Activated T-helper 1 cell treated with anti-CD3 and anti-CD28 coated beads, Interleukin-12 subunit alpha, Interleukin-12 subunit beta, Interleukin-2, Interleukin-4 antibody, amounts not matched to agents 30 ng/mL and 10 ng/mL and 1 ng/mL, durations not matched to agents 14 hours and 24 hours and 36 hours (primary cell): Measurements from ENCODE around the gene VASN. TPM values are rescaled to one million over a fixed set of nuclear protein-coding genes. Genes with fewer than 3 reads are reported as not detected.

Experiments used
- DNase-seq: peaks from one replicate; pipeline ENCODE4 v3.0.0; 2021; ENCODE audit warnings: low spot score
- H3K27ac Mint-ChIP-seq: one replicate; pipeline ENCODE4 v1.8.0; 2021; ENCODE audit warnings: mild to moderate bottlenecking, mixed read lengths
- H3K27me3 Mint-ChIP-seq: one replicate; pipeline ENCODE4 v1.8.0; 2022; ENCODE audit warnings: mild to moderate bottlenecking, moderate library complexity, mixed read lengths; ENCODE audit not compliant: insufficient read depth
- H3K36me3 Mint-ChIP-seq: one replicate; pipeline ENCODE4 v1.8.0; 2021; ENCODE audit warnings: low read depth, mixed read lengths
- H3K4me1 Mint-ChIP-seq: one replicate; pipeline ENCODE4 v1.8.0; 2021; ENCODE audit warnings: low read depth, mixed read lengths
- H3K4me3 Mint-ChIP-seq: one replicate; pipeline ENCODE4 v1.8.0; 2021; ENCODE audit warnings: mild to moderate bottlenecking, moderate library complexity, mixed read lengths
- H3K9me3 Mint-ChIP-seq: one replicate; pipeline ENCODE4 v1.8.0; 2021; ENCODE audit warnings: mixed read lengths
- intact Hi-C: fragments of 100-400 bp; cut with micrococcal nuclease; formaldehyde crosslinking; loops from one replicate; pipeline ENCODE4 v1.15.1; 2024
- total RNA-seq: library from RNA; stranded (reverse); gene quantifications from 2 replicates; pipeline ENCODE4 v1.2.3, GENCODE V29; 2022

Gene VASN
- total RNA-seq = 0.18 TPM in 1 of 2 replicates, not detected in the other

DNA sequence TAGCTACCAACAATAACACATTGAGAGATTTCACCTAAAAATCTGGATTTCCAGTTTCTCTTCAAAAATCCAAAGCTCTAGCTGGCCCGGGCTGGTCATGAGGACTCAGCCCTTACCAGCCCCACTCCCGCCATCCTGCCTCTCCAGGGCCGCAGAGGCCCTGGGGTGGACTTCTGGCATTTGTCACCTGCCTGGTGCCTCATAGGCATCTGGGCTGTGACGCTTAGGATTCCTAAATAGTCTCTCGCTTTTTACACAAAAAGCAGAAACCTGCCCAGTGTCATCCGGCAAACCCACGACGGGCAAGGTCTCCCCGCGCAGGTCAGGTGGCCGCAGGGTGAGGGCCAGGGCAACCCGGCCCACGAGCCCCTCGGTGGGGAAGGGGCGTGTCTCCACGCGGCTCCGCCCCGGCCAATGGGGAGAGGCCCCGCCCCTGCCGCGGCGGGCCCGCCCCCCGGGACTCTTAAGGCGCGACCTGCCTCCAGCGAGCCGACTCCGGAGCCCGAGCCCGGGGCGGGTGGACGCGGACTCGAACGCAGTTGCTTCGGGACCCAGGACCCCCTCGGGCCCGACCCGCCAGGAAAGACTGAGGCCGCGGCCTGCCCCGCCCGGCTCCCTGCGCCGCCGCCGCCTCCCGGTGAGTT is at the start of gene VASN:
Gene VASN, plus strand, starts transcription at position 492 of the 644 bp plus-strand sequence. CDS start 9,030 bp downstream, outside the sequence.
- Mint-ChIP-seq H3K4me1 (no peaks in the 10 kb centered on the region), H3K36me3 (peaks cover 6% of the 10 kb centered on the region)

DNA sequence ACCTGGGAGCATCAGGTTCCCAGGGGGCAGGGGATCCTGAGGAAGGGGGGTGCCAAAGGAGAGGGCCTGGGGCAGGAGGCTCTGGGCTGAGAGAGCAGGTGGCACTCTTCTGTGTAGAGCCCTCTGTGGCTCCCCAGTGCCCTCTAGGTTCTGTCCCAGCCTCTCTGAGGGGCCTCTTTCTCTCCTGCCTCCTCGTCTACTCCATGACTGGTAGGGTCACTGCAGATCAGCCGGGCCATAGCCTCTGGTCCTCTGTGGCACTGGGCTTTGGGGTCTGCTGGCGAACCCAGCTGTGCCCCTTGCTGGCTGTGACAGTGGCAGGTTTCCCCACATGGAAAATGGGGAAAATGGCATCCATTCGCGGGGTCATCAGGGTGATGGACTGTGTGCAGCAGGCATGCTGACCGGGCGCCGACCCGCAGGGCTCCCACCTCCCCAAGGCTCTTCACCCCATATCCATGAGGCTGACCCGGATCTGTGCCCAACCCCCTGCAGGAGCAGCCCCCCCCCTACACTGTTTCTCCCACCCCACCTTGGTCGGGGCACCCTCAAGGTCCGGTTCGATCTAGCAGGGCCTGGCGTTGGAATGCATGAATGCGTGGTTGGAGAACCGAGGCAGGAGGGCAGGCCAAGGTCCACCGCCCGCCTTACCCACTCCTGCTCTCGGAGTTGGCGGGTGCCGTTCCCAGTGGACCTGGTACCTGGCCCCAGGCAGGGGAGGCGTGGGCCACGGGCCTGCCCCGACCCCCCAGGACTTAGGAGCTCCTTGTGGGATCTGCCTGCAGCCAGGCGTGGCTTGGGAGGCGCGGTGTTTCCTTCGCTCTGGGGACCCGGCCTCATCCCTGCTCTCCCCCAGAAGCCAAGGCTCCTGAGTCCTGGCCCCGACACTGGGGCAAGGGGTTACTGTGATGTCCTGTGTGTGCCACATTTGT is 49.3 kb upstream of the VASN start:
- Mint-ChIP-seq H3K4me1 (peaks cover 7% of the 10 kb centered on the region), H3K9me3 (no peaks in the 10 kb centered on the region), H3K27me3 (peaks cover 7% of the 10 kb centered on the region), H3K27ac (no peak overlapping the region), H3K36me3 (no peaks in the 10 kb centered on the region), H3K4me3 (no peak overlapping the region)
- intact Hi-C loops = no loop called here
- no peak for DNase-seq

More for the DNA sequence above, at the start of gene VASN:
- Mint-ChIP-seq H3K27ac (no peak within 1 kb of the TSS), H3K27me3 (no peaks in the 10 kb centered on the region), H3K9me3 (no peaks in the 10 kb centered on the region), H3K4me3 (peak within 1 kb of the TSS; percentile 66)
- DNase-seq = peak; percentile 59
- intact Hi-C loops = loop anchor here (1.0 kb wide), 2 partner anchors 20 to 98 kb away; partner anchors contain the start of genes PAM16 and TFAP4

DNA sequence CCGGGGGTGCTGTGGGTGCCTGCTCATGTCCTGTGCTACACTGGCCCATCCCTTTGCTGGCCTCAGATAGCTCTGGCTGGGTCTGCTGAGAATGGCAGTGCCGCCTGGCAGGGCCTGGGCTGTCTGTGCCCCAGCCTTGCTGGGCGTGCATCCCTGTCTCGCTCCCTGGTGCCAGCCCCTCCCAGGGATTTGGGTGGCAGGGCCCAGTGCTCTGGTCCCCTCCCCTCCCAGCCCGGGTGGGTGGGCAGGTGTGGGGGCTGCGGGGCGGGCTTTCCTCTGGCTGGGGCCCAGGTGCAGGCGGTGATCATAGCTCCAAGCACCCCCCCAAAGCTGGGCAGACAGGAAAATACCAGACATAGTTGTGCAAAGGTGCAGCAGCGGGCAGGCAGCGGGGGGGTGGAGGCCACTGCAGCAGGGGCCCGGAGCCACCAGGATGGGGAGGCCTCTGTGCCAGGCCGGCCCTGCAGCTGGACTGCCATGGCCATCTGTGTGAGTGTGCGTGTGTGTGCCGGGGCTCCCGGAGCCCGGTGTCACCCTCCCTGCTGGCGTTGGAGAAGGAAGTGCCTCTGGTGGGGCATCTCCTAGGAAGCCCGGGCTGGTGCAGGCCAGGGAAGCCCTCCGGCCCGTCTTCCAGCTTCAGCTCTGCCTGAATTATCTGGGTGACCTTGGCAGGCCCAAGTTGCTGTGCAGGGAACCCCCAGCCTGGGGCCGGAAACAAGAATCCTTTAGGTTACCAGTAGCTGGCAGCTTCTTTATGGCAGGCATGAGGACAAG is 48.4 kb upstream of the VASN start:
- intact Hi-C loops = no loop called here
- peaks cover 10% of the 10 kb centered on the region for H3K27me3 Mint-ChIP-seq
- peaks cover 7% of the 10 kb centered on the region for H3K4me1 Mint-ChIP-seq

DNA sequence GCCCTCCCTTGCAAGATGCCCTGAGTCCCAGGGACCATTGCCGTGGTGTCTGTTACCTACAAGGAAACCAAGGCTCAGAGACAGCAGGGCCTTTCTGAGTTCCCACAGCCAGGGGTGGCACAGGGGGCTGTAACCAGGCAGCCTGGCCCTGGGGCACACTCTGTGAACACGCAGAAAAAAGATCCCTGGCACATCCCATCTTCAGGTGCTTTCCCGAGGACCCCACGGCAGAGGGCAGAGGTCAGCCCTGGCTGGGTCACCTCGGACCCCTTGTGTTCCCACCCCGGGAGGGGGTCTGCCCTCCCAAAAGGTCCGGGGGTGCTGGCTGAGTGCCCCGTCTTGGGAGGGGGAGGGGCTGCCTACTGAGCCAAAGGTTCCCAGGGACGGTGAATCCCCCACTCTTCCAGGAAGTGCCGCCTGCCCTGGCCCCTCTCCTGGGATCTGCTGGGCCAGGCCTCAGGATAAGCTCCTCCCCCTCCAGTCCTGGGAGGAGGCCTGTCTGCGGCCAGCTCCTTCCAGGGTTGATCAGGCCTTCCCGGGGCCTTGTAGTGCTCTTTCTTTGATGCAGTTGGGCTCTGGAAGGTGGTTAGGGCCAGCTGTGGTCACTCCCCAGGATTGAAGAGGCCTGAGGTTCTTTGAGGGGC is 47.7 kb upstream of the VASN start:
- Mint-ChIP-seq H3K4me1 (peaks cover 7% of the 10 kb centered on the region), H3K27me3 (peaks cover 12% of the 10 kb centered on the region), H3K27ac (no peak overlapping the region), H3K9me3 (no peaks in the 10 kb centered on the region), H3K4me3 (no peak overlapping the region), H3K36me3 (no peaks in the 10 kb centered on the region)
- intact Hi-C loops = no loop called here
- no peak for DNase-seq

More for the DNA sequence above, 48.4 kb upstream of the VASN start:
- Mint-ChIP-seq H3K9me3 (no peaks in the 10 kb centered on the region), H3K4me3 (no peak overlapping the region), H3K27ac (no peak overlapping the region), H3K36me3 (no peaks in the 10 kb centered on the region)
- no peak for DNase-seq

DNA sequence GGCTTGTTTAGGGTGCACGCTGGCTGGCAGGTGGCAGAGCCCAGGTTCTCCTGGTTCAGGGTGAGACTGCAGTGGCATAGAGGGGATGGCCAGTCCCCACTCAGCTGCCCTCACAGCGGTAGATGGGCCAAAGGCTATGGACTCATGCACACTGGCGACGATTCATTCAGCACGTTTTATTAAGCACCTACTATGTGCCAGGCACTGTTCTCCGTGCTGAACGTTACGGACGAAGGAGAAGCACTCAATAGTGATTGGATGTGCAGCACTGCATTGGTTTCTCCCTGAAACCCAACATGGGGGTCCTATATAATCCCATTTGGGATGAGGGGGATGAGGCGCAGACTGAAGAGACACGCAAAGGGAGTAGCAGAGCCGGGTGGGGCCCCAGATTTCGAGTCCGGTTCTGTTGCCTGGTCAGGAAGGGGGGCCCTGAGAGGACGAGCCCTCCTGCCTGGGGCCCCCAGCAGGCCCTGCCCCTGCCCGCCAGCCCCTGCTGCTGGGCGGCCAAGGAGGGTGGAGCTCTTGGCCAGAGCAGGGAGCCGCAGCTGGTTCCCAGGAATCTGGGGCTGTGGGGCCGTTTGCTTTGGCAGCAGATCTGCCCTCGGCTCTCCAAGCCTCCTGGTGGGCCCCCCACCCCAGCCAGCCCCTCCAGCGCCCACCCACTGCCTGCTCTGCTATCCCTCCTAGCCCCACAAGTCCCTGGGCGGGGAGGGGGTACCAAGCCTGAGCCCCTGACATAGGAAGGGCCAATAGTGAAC is 47.0 kb upstream of the VASN start:
- no peak overlapping the region for H3K27ac Mint-ChIP-seq
- intact Hi-C loops = no loop called here
- H3K9me3 Mint-ChIP-seq = no peaks in the 10 kb centered on the region
- peaks cover under 1% of the 10 kb centered on the region for H3K4me1 Mint-ChIP-seq
- no peaks in the 10 kb centered on the region for H3K36me3 Mint-ChIP-seq
- DNase-seq = no peak
- no peak overlapping the region for H3K4me3 Mint-ChIP-seq
- H3K27me3 Mint-ChIP-seq = peaks cover 13% of the 10 kb centered on the region

DNA sequence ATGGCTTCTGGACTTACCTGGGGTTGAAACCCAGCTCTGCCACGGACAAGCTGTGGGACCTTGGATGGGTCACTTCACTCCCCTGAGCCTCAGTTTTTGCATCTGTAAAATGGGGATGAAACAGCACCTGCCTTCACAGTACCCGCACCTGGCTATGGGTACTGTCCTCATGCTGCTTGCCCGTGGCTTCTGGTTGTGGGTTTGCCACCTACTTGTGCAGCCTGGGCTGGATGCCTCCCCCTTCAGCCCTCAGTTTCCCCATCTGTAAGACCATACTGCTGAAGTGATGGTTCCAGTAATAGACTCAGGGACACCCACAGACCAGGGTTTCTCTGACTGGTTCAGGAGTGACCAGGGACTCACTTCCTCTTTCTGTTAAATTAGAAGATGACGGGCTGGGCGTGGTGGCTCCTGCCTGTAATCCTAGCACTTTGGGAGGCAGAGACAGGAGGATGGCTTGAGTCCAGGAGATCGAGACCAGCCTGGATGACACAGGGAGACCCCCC is 46.3 kb upstream of the VASN start:
- H3K4me3 Mint-ChIP-seq = no peak overlapping the region
- no peak overlapping the region for H3K27ac Mint-ChIP-seq
- H3K36me3 Mint-ChIP-seq = no peaks in the 10 kb centered on the region
- intact Hi-C loops = no loop called here
- peaks cover 13% of the 10 kb centered on the region for H3K27me3 Mint-ChIP-seq
- no peak for DNase-seq
- H3K4me1 Mint-ChIP-seq = no peaks in the 10 kb centered on the region
- H3K9me3 Mint-ChIP-seq = no peaks in the 10 kb centered on the region

DNA sequence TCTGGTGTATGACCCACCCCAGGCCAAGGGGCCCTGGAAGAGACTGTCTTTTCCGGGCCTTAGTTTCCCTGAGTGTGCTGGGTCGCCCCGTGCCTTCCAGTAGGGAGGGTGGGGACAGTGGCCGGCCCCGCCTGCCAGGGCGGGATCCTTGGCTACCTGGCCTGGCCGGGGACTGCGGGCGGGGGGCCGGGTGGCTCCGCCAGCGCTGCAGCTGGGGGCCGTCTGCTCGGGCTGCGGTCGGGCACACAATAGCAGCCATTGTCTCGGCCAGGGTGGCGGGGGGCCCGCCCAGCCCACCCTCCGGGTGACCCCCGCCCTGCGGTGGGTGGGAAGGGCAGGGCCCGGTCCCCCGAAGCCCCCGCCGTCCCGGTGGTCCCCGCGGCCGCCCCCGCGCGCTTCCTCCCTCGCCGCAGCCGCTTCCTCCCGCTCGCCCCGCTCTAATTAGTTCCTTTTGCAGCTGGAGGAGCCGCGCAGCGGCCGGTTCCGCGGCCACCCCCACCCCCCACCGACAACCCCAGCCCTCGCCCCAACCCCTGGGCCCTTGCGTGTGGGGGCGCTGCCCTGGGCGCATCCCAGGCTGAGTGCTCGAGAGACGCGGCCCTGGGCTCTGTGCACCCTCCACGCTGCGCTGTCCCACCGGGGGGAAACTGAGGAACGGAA is 44.1 kb upstream of the VASN start:
- intact Hi-C loops = no loop called here
- H3K4me1 Mint-ChIP-seq = no peaks in the 10 kb centered on the region
- no peak for DNase-seq
- no peak overlapping the region for H3K4me3 Mint-ChIP-seq
- H3K27ac Mint-ChIP-seq = no peak overlapping the region
- H3K27me3 Mint-ChIP-seq = peaks cover 13% of the 10 kb centered on the region
- H3K36me3 Mint-ChIP-seq = no peaks in the 10 kb centered on the region
- H3K9me3 Mint-ChIP-seq = no peaks in the 10 kb centered on the region

DNA sequence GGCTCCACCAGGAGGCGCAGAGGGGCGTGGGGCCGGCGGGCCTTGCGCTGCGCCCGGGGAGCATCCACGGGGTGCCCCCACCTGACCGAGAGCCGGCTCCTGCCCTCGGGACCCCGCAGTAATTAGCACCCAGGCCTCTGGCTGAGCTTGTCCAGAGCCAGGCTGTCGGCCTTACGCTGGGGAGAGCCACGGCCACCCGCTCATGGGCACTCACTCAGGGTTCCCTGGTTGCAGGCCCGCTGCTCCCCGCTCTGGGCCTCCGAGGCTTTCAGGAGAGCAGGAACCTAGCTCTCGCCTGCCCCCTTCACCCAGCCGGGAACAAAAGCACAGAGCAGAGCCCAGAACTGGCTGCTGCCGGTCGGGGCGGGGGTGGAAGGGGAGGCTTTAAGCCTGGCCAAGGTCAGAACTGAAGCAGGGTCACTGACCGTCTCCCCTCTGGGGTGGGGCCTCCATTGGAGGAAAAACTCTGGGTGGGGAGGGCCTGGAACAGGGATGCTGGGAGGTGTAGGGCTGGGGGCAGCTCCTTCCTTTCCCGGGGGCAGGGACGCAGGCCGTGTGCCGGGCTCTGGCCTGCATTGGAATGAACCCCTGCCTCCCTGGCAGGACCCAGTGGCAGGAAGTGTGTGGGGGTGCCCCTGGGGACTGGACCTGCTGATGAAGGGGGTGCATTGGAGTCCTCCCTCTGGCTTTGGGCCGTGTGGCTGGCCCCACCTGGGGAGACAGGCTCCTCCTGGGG is 43.4 kb upstream of the VASN start:
- H3K27me3 Mint-ChIP-seq = peaks cover 13% of the 10 kb centered on the region
- no peak overlapping the region for H3K27ac Mint-ChIP-seq
- no peaks in the 10 kb centered on the region for H3K9me3 Mint-ChIP-seq
- intact Hi-C loops = no loop called here
- DNase-seq = no peak
- H3K4me3 Mint-ChIP-seq = no peak overlapping the region
- H3K36me3 Mint-ChIP-seq = no peaks in the 10 kb centered on the region
- no peaks in the 10 kb centered on the region for H3K4me1 Mint-ChIP-seq

DNA sequence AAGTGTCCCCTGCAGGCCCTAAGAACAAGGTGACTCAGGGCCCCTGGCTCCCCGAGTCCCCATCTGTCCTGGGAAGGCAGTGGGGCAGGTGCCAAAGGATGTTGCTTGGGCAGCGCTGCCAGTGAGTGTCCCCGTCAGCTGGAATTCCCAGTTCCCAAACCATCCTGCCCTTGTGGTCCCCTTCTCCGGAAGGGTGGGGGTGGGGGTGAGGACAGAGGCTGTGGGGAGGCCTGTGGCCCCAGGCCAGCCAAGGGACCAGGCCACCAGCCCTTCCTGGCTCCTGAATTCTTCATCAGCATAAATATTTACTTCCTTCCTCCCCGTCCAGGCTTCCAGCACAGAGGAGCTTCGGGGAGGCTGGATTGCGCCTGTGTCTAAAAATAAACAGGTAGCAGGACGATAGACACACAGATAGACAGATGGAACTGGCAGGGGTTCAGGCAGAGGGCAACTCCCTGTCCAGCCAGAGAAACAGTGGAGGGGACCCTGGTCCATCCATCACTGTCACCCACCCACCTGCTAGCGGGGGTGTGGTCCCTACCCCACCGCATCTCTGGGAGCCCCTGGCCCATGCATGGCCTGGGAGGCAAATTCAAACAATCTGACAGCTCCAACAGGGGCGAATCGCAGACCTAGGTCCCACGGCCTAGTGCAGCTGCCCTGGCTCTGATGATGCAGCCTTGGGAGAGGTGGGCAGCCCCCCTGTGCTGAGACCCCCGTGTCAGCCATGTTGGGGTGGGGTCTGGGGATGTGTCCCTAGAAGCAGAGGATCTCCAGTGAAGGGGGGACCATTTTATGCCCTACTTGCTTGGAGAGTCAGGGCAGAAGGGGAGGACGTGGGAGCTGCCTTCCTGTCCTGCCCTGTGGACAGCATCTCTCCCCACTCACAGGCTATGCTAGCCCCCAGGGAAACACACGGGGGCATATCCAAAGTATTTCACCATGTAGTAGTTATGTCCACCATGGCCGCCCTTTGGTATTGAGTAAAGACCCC is 42.6 kb upstream of the VASN start:
- intact Hi-C loops = no loop called here
- Mint-ChIP-seq H3K4me3 (no peak overlapping the region), H3K27ac (no peak overlapping the region), H3K36me3 (no peaks in the 10 kb centered on the region), H3K27me3 (peaks cover 13% of the 10 kb centered on the region), H3K9me3 (no peaks in the 10 kb centered on the region), H3K4me1 (no peaks in the 10 kb centered on the region)
- no peak for DNase-seq

DNA sequence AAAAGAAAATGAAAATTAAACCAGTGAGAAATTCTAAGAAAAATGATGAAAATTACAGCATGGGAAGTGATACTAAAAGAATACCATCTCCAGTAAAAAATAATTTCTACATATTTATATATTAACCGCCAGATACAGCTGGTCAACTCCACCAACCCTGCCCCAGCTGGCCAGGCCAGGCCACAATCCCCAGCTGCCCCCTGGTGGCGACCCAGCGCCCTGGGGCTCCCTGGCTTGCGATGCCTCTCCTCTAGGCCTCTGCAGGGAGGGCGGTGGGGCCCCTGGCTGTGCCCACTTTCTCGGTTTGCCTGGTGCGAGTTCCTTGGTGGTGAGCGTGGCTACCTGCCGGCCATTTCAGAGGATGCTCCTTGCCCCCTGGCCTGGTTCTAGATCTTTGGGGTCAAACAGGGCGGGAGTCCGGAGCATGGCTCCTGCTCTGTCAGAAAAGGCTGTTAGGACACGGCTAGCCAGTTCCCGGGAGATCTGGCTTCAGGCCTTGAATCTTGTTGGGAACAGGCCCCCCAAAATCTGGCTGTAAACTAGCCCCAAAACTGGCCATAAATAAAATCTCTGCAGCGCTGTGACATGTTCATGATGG is 41.3 kb upstream of the VASN start:
- Mint-ChIP-seq H3K4me1 (no peaks in the 10 kb centered on the region), H3K27ac (no peak overlapping the region), H3K9me3 (no peaks in the 10 kb centered on the region), H3K4me3 (no peak overlapping the region), H3K27me3 (peaks cover 13% of the 10 kb centered on the region), H3K36me3 (no peaks in the 10 kb centered on the region)
- peak; percentile 48 for DNase-seq
- intact Hi-C loops = loop anchor here (1.0 to 2.0 kb wide), 3 partner anchors 42 to 392 kb away; no protein-coding TSS in a partner anchor
